ENCODE data around the gene FUT2.
"Not testable (repeated sequence)": the region's sequence is repeated elsewhere in the genome, so short reads cannot be mapped to it uniquely, and the experiment has no call there.

FUT2 gene

GRCh38 chr19:48674921-48675824 lies 20.6 kb upstream of the FUT2 start:
- peak; percentile 96 for DNase-seq (ENCODE audit: low spot score)
- in situ Hi-C loops (cut with MboI; ENCODE audit: low pct_unique_long_range_greater_than_20kb, low sequenced_read_pairs, unreplicated experiment): no loop called here
- peak; percentile 89 for TF ChIP-seq CTCF (IDR thresholded peaks at IDR 0.05; ENCODE audit: extremely low read depth, insufficient read depth, missing control alignments)

GRCh38 chr19:48676487-48676886 lies 19.3 kb upstream of the FUT2 start:
- in situ Hi-C loops (cut with MboI; ENCODE audit: low pct_unique_long_range_greater_than_20kb, low sequenced_read_pairs, unreplicated experiment): no loop called here
- no peak for TF ChIP-seq CTCF (IDR thresholded peaks at IDR 0.05; ENCODE audit: extremely low read depth, insufficient read depth, missing control alignments)
- DNase-seq (ENCODE audit: low spot score): no peak

- in situ Hi-C loops (cut with MboI; ENCODE audit: low pct_unique_long_range_greater_than_20kb, low sequenced_read_pairs, unreplicated experiment): no loop called here
- TF ChIP-seq CTCF (IDR thresholded peaks at IDR 0.05; ENCODE audit: extremely low read depth, insufficient read depth, missing control alignments): no peak
- no peak for DNase-seq (ENCODE audit: low spot score)
Observed at GRCh38 chr19:48676887-48677286, 18.9 kb upstream of the FUT2 start.

- DNase-seq (ENCODE audit: low spot score): no peak
- in situ Hi-C loops (cut with MboI; ENCODE audit: low pct_unique_long_range_greater_than_20kb, low sequenced_read_pairs, unreplicated experiment): no loop called here
- TF ChIP-seq CTCF (IDR thresholded peaks at IDR 0.05; ENCODE audit: extremely low read depth, insufficient read depth, missing control alignments): no peak
Observed at GRCh38 chr19:48678201-48678600, 17.6 kb upstream of the FUT2 start.

GRCh38 chr19:48680006-48680405 lies 15.8 kb upstream of the FUT2 start:
- in situ Hi-C loops (cut with MboI; ENCODE audit: low pct_unique_long_range_greater_than_20kb, low sequenced_read_pairs, unreplicated experiment); DNase-seq (ENCODE audit: low spot score): not testable (repeated sequence)

GRCh38 chr19:48680436-48681126 lies 15.2 kb upstream of the FUT2 start:
- in situ Hi-C loops (cut with MboI; ENCODE audit: low pct_unique_long_range_greater_than_20kb, low sequenced_read_pairs, unreplicated experiment): no loop called here
- DNase-seq (ENCODE audit: low spot score): no peak
- TF ChIP-seq CTCF (IDR thresholded peaks at IDR 0.05; ENCODE audit: extremely low read depth, insufficient read depth, missing control alignments): no peak

GRCh38 chr19:48681127-48681470 lies 14.7 kb upstream of the FUT2 start:
- in situ Hi-C loops (cut with MboI; ENCODE audit: low pct_unique_long_range_greater_than_20kb, low sequenced_read_pairs, unreplicated experiment): no loop called here
- peak; percentile 50 for DNase-seq (ENCODE audit: low spot score)
- no peak for TF ChIP-seq CTCF (IDR thresholded peaks at IDR 0.05; ENCODE audit: extremely low read depth, insufficient read depth, missing control alignments)

Data from GM13977 (cell line).